Activated CD4-positive, alpha-beta T cell treated with anti-CD3 and anti-CD28 coated beads, Interleukin-2, amount 10 ng/mL, durations not matched to agents 24 days and 14 days (primary cell): ENCODE data around the gene RGS17. TPM values are rescaled to one million over a fixed set of nuclear protein-coding genes. Genes with fewer than 3 reads are reported as not detected.

Experiments
- DNase-seq: peaks from one replicate; pipeline ENCODE4 v3.0.0; 2022
- H3K27ac Mint-ChIP-seq: one replicate; pipeline ENCODE4 v1.8.0; 2022; ENCODE audit warnings: mild to moderate bottlenecking, mixed read lengths
- H3K27me3 Mint-ChIP-seq: one replicate; pipeline ENCODE4 v1.8.0; 2022; ENCODE audit warnings: mixed read lengths
- H3K36me3 Mint-ChIP-seq: one replicate; pipeline ENCODE4 v1.8.0; 2022; ENCODE audit warnings: low read depth, mild to moderate bottlenecking, mixed read lengths
- H3K4me1 Mint-ChIP-seq: one replicate; pipeline ENCODE4 v1.8.0; 2021; ENCODE audit warnings: mixed read lengths
- H3K4me3 Mint-ChIP-seq: one replicate; pipeline ENCODE4 v1.8.0; 2022; ENCODE audit warnings: mild to moderate bottlenecking, moderate library complexity, mixed read lengths
- H3K9me3 Mint-ChIP-seq: one replicate; pipeline ENCODE4 v1.8.0; 2021; ENCODE audit warnings: mixed read lengths
- intact Hi-C: fragments of 100-400 bp; cut with micrococcal nuclease; formaldehyde crosslinking; loops from one replicate; pipeline ENCODE4 v1.15.1; 2023
- total RNA-seq: library from RNA; stranded (reverse); gene quantifications from 2 replicates; pipeline ENCODE4 v1.2.3, GENCODE V29; 2022

Gene RGS17
- total RNA-seq, 1 donor from 2014 or later: not detected

- H3K4me1 Mint-ChIP-seq: no peaks in the 10 kb centered on the region
- H3K36me3 Mint-ChIP-seq: no peaks in the 10 kb centered on the region
- H3K4me3 Mint-ChIP-seq: no peak overlapping the region
- intact Hi-C loops: no loop called here
- no peaks in the 10 kb centered on the region for H3K9me3 Mint-ChIP-seq
- DNase-seq: no peak
- H3K27ac Mint-ChIP-seq: no peak overlapping the region
- H3K27me3 Mint-ChIP-seq: peaks cover 1% of the 10 kb centered on the region
These were observed 45.8 kb downstream of the RGS17 start for GRCh38 chr6:153085239-153085638.

GRCh38 chr6:153084393-153084792 is 46.7 kb downstream of the RGS17 start:
- H3K36me3 Mint-ChIP-seq: no peaks in the 10 kb centered on the region
- no peak for DNase-seq
- H3K9me3 Mint-ChIP-seq: no peaks in the 10 kb centered on the region
- no peaks in the 10 kb centered on the region for H3K4me1 Mint-ChIP-seq
- intact Hi-C loops: no loop called here
- no peak overlapping the region for H3K27ac Mint-ChIP-seq
- peaks cover 1% of the 10 kb centered on the region for H3K27me3 Mint-ChIP-seq
- H3K4me3 Mint-ChIP-seq: no peak overlapping the region

GRCh38 chr6:153083869-153084268 is 47.2 kb downstream of the RGS17 start:
- intact Hi-C loops: no loop called here
- H3K27ac Mint-ChIP-seq: no peak overlapping the region
- no peak for DNase-seq
- no peaks in the 10 kb centered on the region for H3K36me3 Mint-ChIP-seq
- no peak overlapping the region for H3K4me3 Mint-ChIP-seq
- no peaks in the 10 kb centered on the region for H3K9me3 Mint-ChIP-seq
- H3K4me1 Mint-ChIP-seq: no peaks in the 10 kb centered on the region
- H3K27me3 Mint-ChIP-seq: peaks cover 1% of the 10 kb centered on the region

- H3K36me3 Mint-ChIP-seq: no peaks in the 10 kb centered on the region
These were observed 49.2 kb downstream of the RGS17 start for GRCh38 chr6:153081914-153082313.

GRCh38 chr6:153076431-153076830 is 54.7 kb downstream of the RGS17 start:
- H3K4me3 Mint-ChIP-seq: no peak overlapping the region
- DNase-seq: no peak
- H3K9me3 Mint-ChIP-seq: no peaks in the 10 kb centered on the region
- no peaks in the 10 kb centered on the region for H3K4me1 Mint-ChIP-seq
- H3K36me3 Mint-ChIP-seq: no peaks in the 10 kb centered on the region
- no peak overlapping the region for H3K27ac Mint-ChIP-seq
- H3K27me3 Mint-ChIP-seq: no peaks in the 10 kb centered on the region
- intact Hi-C loops: no loop called here

More at GRCh38 chr6:153081914-153082313, 49.2 kb downstream of the RGS17 start:
- H3K4me3 Mint-ChIP-seq: no peak overlapping the region
- no peak overlapping the region for H3K27ac Mint-ChIP-seq
- DNase-seq: no peak
- H3K4me1 Mint-ChIP-seq: no peaks in the 10 kb centered on the region
- H3K27me3 Mint-ChIP-seq: no peaks in the 10 kb centered on the region
- intact Hi-C loops: no loop called here
- no peaks in the 10 kb centered on the region for H3K9me3 Mint-ChIP-seq

- intact Hi-C loops: no loop called here
These were observed 56.3 kb downstream of the RGS17 start for GRCh38 chr6:153074761-153075160.

GRCh38 chr6:153073841-153074240 is 57.2 kb downstream of the RGS17 start:
- no peak overlapping the region for H3K27ac Mint-ChIP-seq
- no peak overlapping the region for H3K4me3 Mint-ChIP-seq
- intact Hi-C loops: no loop called here
- H3K36me3 Mint-ChIP-seq: no peaks in the 10 kb centered on the region
- no peaks in the 10 kb centered on the region for H3K27me3 Mint-ChIP-seq
- H3K9me3 Mint-ChIP-seq: no peaks in the 10 kb centered on the region
- H3K4me1 Mint-ChIP-seq: no peaks in the 10 kb centered on the region
- DNase-seq: no peak

More at GRCh38 chr6:153074761-153075160, 56.3 kb downstream of the RGS17 start:
- Mint-ChIP-seq H3K27me3 (no peaks in the 10 kb centered on the region), H3K4me1 (no peaks in the 10 kb centered on the region), H3K36me3 (no peaks in the 10 kb centered on the region), H3K4me3 (no peak overlapping the region), H3K27ac (no peak overlapping the region), H3K9me3 (no peaks in the 10 kb centered on the region)
- DNase-seq: no peak

GRCh38 chr6:153070756-153071155 is 60.3 kb downstream of the RGS17 start:
- intact Hi-C loops: no loop called here
- Mint-ChIP-seq H3K9me3 (no peaks in the 10 kb centered on the region), H3K27ac (no peak overlapping the region), H3K4me1 (no peaks in the 10 kb centered on the region), H3K27me3 (no peaks in the 10 kb centered on the region), H3K36me3 (no peaks in the 10 kb centered on the region), H3K4me3 (no peak overlapping the region)
- DNase-seq: no peak

- Mint-ChIP-seq H3K36me3 (no peaks in the 10 kb centered on the region), H3K4me3 (no peak overlapping the region), H3K9me3 (no peaks in the 10 kb centered on the region), H3K4me1 (no peaks in the 10 kb centered on the region), H3K27ac (no peak overlapping the region), H3K27me3 (no peaks in the 10 kb centered on the region)
- intact Hi-C loops: no loop called here
- DNase-seq: no peak
These were observed 61.2 kb downstream of the RGS17 start for GRCh38 chr6:153069897-153070296.

GRCh38 chr6:153065222-153065621 is 65.9 kb downstream of the RGS17 start:
- H3K36me3 Mint-ChIP-seq: no peaks in the 10 kb centered on the region
- no peaks in the 10 kb centered on the region for H3K9me3 Mint-ChIP-seq
- no peak for DNase-seq
- H3K27me3 Mint-ChIP-seq: no peaks in the 10 kb centered on the region
- no peak overlapping the region for H3K4me3 Mint-ChIP-seq
- no peaks in the 10 kb centered on the region for H3K4me1 Mint-ChIP-seq
- intact Hi-C loops: no loop called here
- no peak overlapping the region for H3K27ac Mint-ChIP-seq

- no peak overlapping the region for H3K4me3 Mint-ChIP-seq
- intact Hi-C loops: no loop called here
These were observed 67.1 kb downstream of the RGS17 start for GRCh38 chr6:153063936-153064335.

GRCh38 chr6:153062516-153062915 is 68.6 kb downstream of the RGS17 start:
- H3K27me3 Mint-ChIP-seq: peaks cover 1% of the 10 kb centered on the region
- DNase-seq: no peak
- H3K4me1 Mint-ChIP-seq: no peaks in the 10 kb centered on the region
- no peaks in the 10 kb centered on the region for H3K9me3 Mint-ChIP-seq
- no peak overlapping the region for H3K27ac Mint-ChIP-seq
- H3K4me3 Mint-ChIP-seq: no peak overlapping the region
- no peaks in the 10 kb centered on the region for H3K36me3 Mint-ChIP-seq
- intact Hi-C loops: no loop called here

More at GRCh38 chr6:153063936-153064335, 67.1 kb downstream of the RGS17 start:
- no peak for DNase-seq
- Mint-ChIP-seq H3K4me1 (no peaks in the 10 kb centered on the region), H3K36me3 (no peaks in the 10 kb centered on the region), H3K9me3 (no peaks in the 10 kb centered on the region), H3K27ac (no peak overlapping the region), H3K27me3 (peaks cover 1% of the 10 kb centered on the region)

GRCh38 chr6:153059757-153060156 is 71.3 kb downstream of the RGS17 start:
- no peak for DNase-seq
- Mint-ChIP-seq H3K27ac (no peak overlapping the region), H3K27me3 (peaks cover 3% of the 10 kb centered on the region), H3K9me3 (no peaks in the 10 kb centered on the region), H3K36me3 (no peaks in the 10 kb centered on the region), H3K4me3 (no peak overlapping the region), H3K4me1 (no peaks in the 10 kb centered on the region)
- intact Hi-C loops: no loop called here

- H3K4me1 Mint-ChIP-seq: no peaks in the 10 kb centered on the region
- no peaks in the 10 kb centered on the region for H3K36me3 Mint-ChIP-seq
- intact Hi-C loops: no loop called here
- no peak overlapping the region for H3K27ac Mint-ChIP-seq
- H3K27me3 Mint-ChIP-seq: peaks cover 3% of the 10 kb centered on the region
- H3K9me3 Mint-ChIP-seq: no peaks in the 10 kb centered on the region
- no peak for DNase-seq
- H3K4me3 Mint-ChIP-seq: no peak overlapping the region
These were observed 71.8 kb downstream of the RGS17 start for GRCh38 chr6:153059311-153059710.

- no peak overlapping the region for H3K4me3 Mint-ChIP-seq
- no peak for DNase-seq
- H3K27ac Mint-ChIP-seq: no peak overlapping the region
- intact Hi-C loops: no loop called here
- H3K27me3 Mint-ChIP-seq: peaks cover 3% of the 10 kb centered on the region
- H3K36me3 Mint-ChIP-seq: no peaks in the 10 kb centered on the region
- H3K9me3 Mint-ChIP-seq: no peaks in the 10 kb centered on the region
- no peaks in the 10 kb centered on the region for H3K4me1 Mint-ChIP-seq
These were observed 72.2 kb downstream of the RGS17 start for GRCh38 chr6:153058909-153059308.
